Activated T-helper 1 cell treated with Interleukin-2 at 50 U/mL for 16 hours (primary cell): ENCODE measurements around the gene ATAD3C.
"Not testable (repeated sequence)": the region's sequence is repeated elsewhere in the genome, so short reads cannot be mapped to it uniquely, and the experiment has no call there.

ENCODE experiments used
- DNase-seq: peaks from one replicate; pipeline ENCODE4 v3.0.0-alpha.2; 2020; ENCODE audit warnings: low read depth

The ATAD3C gene

GRCh38 chr1:1432274-1432950 is 17.1 kb upstream of the ATAD3C start:
- no peak for DNase-seq

DNA sequence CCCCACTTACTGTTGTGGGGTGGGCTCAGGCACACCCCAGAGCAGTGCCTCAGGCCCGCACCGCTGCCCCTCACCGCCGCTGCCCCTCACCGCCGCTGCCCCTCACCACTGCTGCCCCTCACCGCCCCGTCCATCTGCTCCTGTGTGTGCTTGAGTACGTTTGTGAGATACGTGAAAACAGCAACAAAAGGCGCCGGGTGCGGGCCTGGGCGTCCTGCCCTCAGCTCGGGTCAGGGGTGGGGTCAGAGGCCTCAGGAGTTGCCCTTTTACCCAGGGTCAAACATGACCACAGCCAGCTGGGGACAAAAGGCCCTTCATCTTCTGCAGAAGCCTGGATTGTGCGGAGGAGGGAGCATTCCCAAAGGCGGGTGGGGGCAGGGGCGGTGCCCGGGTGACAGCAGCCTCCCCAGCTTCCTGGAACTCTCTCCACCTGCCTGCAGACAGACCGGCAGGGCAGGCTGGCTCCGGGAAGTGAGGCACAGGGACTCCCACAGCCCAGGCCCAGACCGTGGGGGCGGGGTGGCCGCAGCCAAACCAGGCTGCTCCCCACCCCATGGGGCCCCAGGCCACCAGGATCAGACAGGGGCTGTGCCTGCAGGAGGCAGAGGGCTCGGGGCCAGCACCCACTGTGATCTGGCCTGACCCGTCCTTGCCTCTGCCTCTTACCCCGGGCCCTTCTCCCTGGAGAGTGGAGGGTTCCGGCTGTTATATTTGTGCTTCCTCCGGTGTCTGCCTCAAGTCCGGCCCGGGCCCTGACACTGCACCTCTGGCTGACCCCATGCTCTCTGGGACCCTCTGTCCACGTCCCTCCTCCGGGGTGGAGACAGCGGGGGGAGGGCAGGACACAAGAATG is 16.3 kb upstream of the ATAD3C start:
- DNase-seq, result no peak

GRCh38 chr1:1433804-1434130 is 15.7 kb upstream of the ATAD3C start:
- DNase-seq, result no peak

DNA sequence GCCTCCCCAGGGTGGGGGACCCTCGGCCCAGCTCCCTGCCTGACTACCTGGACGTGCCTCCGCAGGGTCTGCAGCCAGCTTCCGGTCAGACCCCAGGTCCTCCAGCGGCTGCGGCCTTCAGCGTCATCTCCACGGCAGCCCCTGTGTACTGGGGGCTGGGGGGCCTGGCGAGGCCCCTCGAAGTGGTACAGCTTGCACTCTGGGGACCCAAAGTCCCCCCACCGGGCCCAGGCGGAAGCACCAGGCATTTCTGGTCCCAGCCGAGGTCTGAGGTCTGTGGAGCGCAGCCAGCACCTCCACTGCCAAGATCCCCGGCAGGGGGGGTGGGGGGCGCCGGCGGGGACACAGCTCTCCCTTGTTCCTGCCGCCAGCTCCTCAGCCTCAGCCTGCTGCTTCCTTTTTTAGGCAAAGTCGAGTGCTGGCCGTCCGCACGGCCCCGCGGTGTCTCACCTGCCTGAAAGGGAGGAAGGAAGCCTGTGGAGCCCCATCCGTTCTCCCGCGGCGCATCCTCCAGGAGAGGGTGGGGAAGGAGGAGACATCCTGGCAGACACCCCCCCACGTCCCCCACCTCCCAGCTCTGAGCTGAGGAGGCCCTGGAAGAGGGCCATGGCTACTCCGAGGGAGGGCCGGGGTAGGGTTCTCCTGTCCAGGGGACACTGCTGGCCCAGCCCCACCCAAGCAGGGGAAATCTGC is 15.2 kb upstream of the ATAD3C start:
- no peak for DNase-seq

GRCh38 chr1:1434824-1435105 is 14.7 kb upstream of the ATAD3C start:
- DNase-seq, result no peak

DNA sequence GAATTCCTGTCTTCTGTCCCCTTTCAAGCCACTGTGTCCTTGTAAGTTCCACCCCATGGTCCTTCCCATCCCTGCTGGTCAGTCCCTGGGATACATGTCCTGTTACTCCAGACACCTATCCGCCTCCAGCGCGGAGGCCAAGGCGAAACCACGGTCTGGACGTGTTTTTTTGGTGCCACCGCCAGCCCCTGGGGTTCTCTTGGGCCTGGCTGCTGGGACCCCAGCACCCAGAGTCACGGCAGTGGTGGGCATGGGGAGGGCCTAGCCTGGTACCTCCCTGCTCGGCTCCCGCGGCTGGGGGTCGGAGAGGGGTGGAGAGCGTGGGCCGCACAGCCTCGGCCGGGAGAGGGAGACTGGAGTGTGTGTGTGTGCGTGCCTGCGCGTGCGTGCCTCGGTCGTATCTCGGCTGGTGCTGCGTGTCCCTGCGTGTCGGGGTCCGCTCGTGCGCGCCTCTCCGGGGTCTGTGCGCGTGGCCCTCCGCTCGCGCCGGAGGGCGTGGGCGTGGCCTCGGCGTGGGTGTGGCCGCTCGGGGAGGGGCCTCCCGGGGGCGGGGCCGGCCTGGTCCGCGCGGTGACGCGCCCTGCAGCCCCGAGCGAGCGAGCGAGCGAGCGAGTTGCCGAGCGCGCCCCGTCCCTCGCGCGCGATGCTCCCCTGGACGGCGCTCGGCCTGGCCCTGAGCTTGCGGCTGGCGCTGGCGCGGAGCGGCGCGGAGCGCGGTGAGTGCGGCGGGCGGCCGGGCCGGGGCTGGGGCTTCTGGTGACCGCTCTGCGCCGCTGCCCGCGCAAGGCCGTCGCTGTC is 14.2 kb upstream of the ATAD3C start, which contains the start of gene VWA1:
Gene VWA1 (plus strand): TSS at position 585 of the 798 bp plus-strand sequence. CDS start 59 bp downstream, at position 644.
- peak; percentile 28 for DNase-seq

DNA sequence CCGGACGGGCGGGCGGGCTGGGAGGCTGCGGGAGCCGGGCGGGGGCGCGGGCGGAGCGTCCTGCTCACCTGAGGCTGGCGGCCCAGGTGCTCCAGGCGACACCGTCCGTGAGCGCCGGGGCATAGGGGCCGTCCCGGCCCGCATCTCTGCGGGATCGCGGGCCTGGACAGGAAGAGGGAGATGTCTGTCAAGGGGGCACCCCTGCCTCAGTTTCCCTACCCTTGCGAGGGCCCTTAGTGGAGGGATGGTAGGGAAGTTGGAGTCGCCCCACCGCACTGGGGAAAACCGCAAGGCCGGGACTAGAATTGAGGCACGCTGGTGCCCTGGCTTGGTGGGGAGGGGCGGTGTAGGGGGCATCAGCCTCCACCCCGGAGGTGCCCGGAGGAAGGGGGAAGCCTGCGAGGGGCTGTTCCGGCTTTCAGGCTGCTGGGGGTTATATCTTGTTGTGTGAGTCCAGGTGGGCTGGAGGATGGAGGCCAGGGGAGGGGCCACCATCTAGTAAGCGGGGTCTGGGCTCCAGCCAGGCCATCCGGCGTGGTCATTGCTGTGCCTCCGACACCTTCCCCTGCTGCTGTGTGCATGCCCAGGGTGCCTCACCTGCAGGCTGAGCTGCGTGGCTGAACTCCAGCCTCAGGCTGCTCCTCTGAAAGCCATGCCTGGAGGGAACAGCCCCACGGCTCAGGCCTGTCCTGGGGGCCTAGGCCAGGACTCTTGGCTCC is 13.4 kb upstream of the ATAD3C start:
- no peak for DNase-seq

DNA sequence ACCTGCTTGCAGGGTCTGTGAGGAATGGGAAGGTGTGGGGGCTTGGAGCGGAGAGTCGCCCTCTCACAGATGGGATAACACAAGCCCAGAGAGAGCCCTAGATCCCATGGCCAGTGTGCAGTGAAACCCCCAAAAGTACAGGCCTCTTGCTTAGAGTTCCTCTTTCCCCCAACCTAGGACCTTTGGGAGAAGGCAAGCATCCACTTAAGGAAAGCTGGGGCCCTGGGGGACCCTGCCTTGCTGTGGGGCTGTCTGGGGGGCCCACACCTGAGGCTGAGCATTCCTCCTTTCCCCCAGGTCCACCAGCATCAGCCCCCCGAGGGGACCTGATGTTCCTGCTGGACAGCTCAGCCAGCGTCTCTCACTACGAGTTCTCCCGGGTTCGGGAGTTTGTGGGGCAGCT is 12.9 kb upstream of the ATAD3C start:
- DNase-seq, result no peak

GRCh38 chr1:1437033-1437903 is 12.2 kb upstream of the ATAD3C start:
- no peak for DNase-seq

GRCh38 chr1:1437904-1438376 is 11.5 kb upstream of the ATAD3C start:
- no peak for DNase-seq

- no peak for DNase-seq
Measured at GRCh38 chr1:1438531-1439381, 10.7 kb upstream of the ATAD3C start.

- no peak for DNase-seq
Measured at GRCh38 chr1:1439546-1440261, 9.8 kb upstream of the ATAD3C start.

DNA sequence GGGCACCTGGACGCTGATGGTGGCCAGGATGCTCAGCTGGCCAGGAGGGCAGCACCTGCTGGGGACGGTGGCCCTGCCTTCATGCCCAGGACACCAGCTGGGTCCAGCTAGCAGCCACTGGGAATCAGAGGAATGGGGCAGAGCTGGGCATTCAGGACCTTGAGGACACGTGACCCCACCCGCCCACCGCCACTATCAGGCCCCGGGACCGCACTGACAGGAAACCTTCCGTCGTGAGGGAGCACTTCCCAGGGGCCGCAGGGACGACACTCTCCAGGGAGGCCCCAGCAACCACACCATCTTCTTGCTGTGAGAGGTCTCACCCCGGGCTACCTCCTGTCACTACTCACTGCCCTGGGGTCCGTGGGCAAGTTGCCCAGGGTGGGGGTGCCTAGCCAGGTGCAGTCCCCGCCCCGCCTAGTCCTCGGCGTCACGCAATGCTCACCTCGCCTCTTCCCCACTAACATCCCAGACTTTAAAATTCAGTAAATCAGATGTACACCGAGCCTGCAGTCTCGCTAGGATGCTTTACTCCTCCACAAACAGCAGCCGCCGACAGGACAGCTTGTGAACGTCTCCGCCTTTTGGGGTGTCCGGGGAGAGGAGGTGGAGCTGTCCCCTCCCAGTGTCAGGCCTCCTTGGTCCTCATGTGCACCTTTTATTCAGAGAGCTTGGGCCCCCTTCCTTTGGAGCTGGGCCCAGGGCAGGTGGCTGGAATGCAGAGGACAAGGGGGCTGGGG is 9.1 kb upstream of the ATAD3C start:
- DNase-seq, result no peak

DNA sequence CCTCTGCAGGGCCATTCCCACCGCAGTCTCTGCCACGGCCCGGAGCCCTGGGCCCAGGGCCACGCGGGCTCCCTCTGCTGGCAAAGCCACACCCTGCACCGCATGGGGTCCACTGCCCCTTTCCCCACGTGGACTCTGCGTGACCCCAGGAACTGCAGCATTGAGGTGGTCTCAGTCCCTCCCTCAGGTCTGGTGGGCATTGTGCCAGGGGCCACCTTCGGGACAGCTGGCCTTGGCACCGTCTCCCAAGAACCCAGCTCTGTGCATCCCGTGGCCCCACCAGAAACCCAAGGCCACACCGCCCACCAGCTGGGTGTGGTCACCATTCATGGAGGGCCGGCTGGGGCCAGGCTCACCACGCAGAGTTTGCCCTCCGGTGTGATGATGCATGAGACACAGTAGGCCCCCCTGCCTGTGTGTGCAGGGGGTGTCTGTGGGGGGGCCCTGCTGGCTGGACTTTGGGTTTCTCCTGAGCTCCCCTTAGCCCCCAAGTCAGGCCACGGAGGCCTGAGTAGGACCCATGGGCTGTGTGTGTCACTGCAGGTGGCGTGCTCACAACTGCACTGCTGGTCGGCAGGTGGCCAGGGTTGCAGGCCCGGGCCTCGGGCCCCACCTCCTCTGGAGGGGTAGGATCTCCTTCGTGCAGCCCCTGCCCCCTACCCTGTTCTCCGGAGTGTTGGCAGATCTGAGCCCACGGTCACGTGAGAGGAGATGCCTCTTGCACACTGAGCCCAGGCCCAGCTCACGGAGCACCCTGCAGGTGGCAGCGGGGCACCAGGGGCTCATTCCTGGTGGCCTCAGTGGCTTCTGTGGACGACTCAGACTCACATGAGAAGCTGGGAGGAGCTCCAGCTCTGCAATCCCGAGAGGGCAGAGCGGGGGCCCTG is 8.2 kb upstream of the ATAD3C start:
- peak; percentile 38 for DNase-seq

DNA sequence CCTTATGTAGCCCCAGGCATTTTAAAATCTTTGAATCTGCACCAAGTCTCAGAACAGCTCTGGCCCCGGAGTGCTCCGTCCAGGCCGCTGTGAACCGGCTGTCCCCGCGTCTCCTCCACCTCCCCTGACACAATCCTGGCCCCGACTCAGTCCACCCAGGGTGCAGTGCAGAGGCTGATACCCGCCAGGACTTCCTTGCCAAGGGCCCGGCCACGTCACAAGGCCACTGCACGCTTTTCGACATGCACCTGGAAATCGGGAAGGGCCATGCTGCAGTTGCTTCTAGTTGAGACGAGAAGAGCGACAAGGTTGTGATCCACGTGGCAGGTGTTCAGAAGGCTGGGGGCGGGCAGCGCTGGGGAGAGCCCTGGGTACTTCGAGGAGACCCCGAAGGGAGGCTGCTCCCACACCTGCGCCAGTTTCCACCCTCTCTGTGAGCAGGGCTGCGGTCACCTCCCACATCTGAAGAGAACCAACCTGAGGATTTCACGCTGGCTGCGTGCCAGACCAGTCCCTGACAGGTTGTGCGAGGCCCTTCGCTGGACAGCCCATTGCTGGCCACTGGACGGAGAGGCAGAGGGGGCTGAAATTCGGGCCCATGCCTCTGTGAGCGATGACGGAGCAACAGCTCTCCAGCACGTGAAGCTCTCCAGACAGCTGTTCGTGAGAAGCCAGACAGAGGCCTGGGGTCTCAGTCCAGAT is 7.3 kb upstream of the ATAD3C start:
- no peak for DNase-seq

GRCh38 chr1:1446631-1447030 is 2.9 kb upstream of the ATAD3C start:
- not testable (repeated sequence) for DNase-seq
